ENCODE results near the gene RASIP1. TPM values are rescaled to one million over a fixed set of nuclear protein-coding genes. Genes with fewer than 3 reads are reported as not detected.
"Not testable (repeated sequence)": the region's sequence is repeated elsewhere in the genome, so short reads cannot be mapped to it uniquely, and the experiment has no call there.

Gene RASIP1
- total RNA-seq, 1 donor from 2014 or later: 85.9 TPM

GRCh38 chr19:48680436-48681126 lies 59.8 kb downstream of the RASIP1 start:
- Histone ChIP-seq H3K9me3 (no peaks in the 10 kb centered on the region), H3K27ac (no peak overlapping the region), H3K36me3 (no peaks in the 10 kb centered on the region), H3K4me3 (no peak overlapping the region), H3K4me1 (peaks cover 0 to under 1% of the 10 kb centered on the region in 2 donors), H3K27me3 (no peaks in the 10 kb centered on the region)
- intact Hi-C loops (cut with DNase I): no loop called here
- TF ChIP-seq CTCF (IDR thresholded peaks at IDR 0.05): no peak
- DNase-seq (ENCODE audit: low spot score in 2 of 2): no peak

GRCh38 chr19:48680006-48680405 lies 60.4 kb downstream of the RASIP1 start:
- intact Hi-C loops (cut with DNase I); H3K4me3 ChIP-seq; H3K27ac ChIP-seq; H3K36me3 ChIP-seq; H3K4me1 ChIP-seq; DNase-seq (ENCODE audit: low spot score in 2 of 2); H3K27me3 ChIP-seq; H3K9me3 ChIP-seq: not testable (repeated sequence)

- no peak overlapping the region for H3K27ac ChIP-seq
- TF ChIP-seq CTCF (IDR thresholded peaks at IDR 0.05): no peak
- no peaks in the 10 kb centered on the region for H3K27me3 ChIP-seq
- no peak for DNase-seq (ENCODE audit: low spot score in 2 of 2)
- H3K4me1 ChIP-seq: peaks cover 0 to 2% of the 10 kb centered on the region in 2 donors
- no peaks in the 10 kb centered on the region for H3K36me3 ChIP-seq
- H3K9me3 ChIP-seq: no peaks in the 10 kb centered on the region
- no peak overlapping the region for H3K4me3 ChIP-seq
- intact Hi-C loops (cut with DNase I): no loop called here
Observed at GRCh38 chr19:48678201-48678600, 62.2 kb downstream of the RASIP1 start.

GRCh38 chr19:48676887-48677286 lies 63.5 kb downstream of the RASIP1 start:
- TF ChIP-seq CTCF (IDR thresholded peaks at IDR 0.05): no peak
- H3K4me3 ChIP-seq: no peak overlapping the region
- no peaks in the 10 kb centered on the region for H3K9me3 ChIP-seq
- intact Hi-C loops (cut with DNase I): no loop called here
- no peaks in the 10 kb centered on the region for H3K27me3 ChIP-seq
- no peak overlapping the region for H3K27ac ChIP-seq
- H3K4me1 ChIP-seq: peaks cover 0 to 2% of the 10 kb centered on the region in 2 donors
- no peaks in the 10 kb centered on the region for H3K36me3 ChIP-seq
- no peak for DNase-seq (ENCODE audit: low spot score in 2 of 2)

GRCh38 chr19:48676487-48676886 lies 63.9 kb downstream of the RASIP1 start:
- no peak overlapping the region for H3K4me3 ChIP-seq
- TF ChIP-seq CTCF (IDR thresholded peaks at IDR 0.05): no peak
- H3K9me3 ChIP-seq: no peaks in the 10 kb centered on the region
- H3K27ac ChIP-seq: no peak overlapping the region
- H3K36me3 ChIP-seq: no peaks in the 10 kb centered on the region
- intact Hi-C loops (cut with DNase I): no loop called here
- H3K27me3 ChIP-seq: no peaks in the 10 kb centered on the region
- DNase-seq (ENCODE audit: low spot score in 2 of 2): no peak
- H3K4me1 ChIP-seq: peaks cover 0 to 2% of the 10 kb centered on the region in 2 donors

GRCh38 chr19:48674921-48675824 lies 65.2 kb downstream of the RASIP1 start:
- peak; percentile 20 to 90 for DNase-seq (ENCODE audit: low spot score in 2 of 2)
- Histone ChIP-seq H3K4me1 (peaks cover 0 to 2% of the 10 kb centered on the region in 2 donors), H3K9me3 (no peaks in the 10 kb centered on the region), H3K4me3 (no peak overlapping the region), H3K27ac (no peak overlapping the region), H3K36me3 (no peaks in the 10 kb centered on the region), H3K27me3 (no peaks in the 10 kb centered on the region)
- peak; percentile 84 to 89 (median 86) for TF ChIP-seq CTCF (IDR thresholded peaks at IDR 0.05)
- intact Hi-C loops (cut with DNase I): loop anchor here (1.0 to 2.0 kb wide), 3 partner anchors 29 to 64 kb away; partner anchors contain the start of gene CA11

Data from ascending aorta (tissue), 2 donors.